HepG2 (cell line): Measurements from ENCODE around the gene FAM229B. TPM values are rescaled to one million over a fixed set of nuclear protein-coding genes. Genes with fewer than 3 reads are reported as not detected.

Source experiments
- ATAC-seq: fragments of 200-7000 bp; cut with Tn5 transposase; 3 replicates; pipeline ENCODE4 v1.9.1; 2020; ENCODE audit warnings: mild to moderate bottlenecking, moderate library complexity
- BruUV-seq: library from RNA; stranded (reverse); fragments of 400-500 nt; replicated peaks from 2 replicates; lab custom pipeline; 2021; lab: Mats Ljungman, UMichigan
- CTCF ChIA-PET: fragments of 300-600 bp; formaldehyde crosslinking; extraction: SDS; loops from one replicate; lab custom pipeline; 2021; ENCODE audit warnings: low total read pairs, inconsistent platforms, low intra/inter-chr PET ratio; lab: Yijun Ruan, JAX
- POLR2A ChIA-PET: fragments of 350-600 bp; sonication (Branson Sonifier 250); formaldehyde crosslinking; loops from one replicate; lab custom pipeline; 2020; ENCODE audit warnings: antibody characterized with exemption, inconsistent platforms; lab: Yijun Ruan, JAX
- DNase-seq: peaks from one replicate; pipeline ENCODE4 v3.0.0-alpha.2; 2015; ENCODE audit warnings: low spot score
- FAIRE-seq: peaks from 3 replicates; lab custom pipeline; 2011; peaks lifted over from hg19 to GRCh38; lab: Jason Lieb, UNC
- H2AFZ ChIP-seq: one replicate; pipeline ENCODE4 v1.6.1; 2011; ENCODE audit warnings: low read length, inconsistent platforms
- H3K27ac ChIP-seq: fragments of 300-600 bp; 3 replicates; pipeline ENCODE4 v1.8.0; 2011; ENCODE audit warnings: mixed run types, mild to moderate bottlenecking, mixed read lengths, low read length, inconsistent platforms; ENCODE audit not compliant: insufficient read depth; ENCODE audit errors: extremely low read length
- H3K27me3 ChIP-seq, 2 experiments: fragments of 200-600 bp in 1 of 2; 2 replicates in 1 of 2; 3 replicates in 1 of 2; pipeline versions ENCODE4 v1.6.0 to v1.8.0; 2011; ENCODE audit warnings: low read length in 2 of 2, mild to moderate bottlenecking in 2 of 2, moderate library complexity in 2 of 2, inconsistent platforms in 1 of 2; ENCODE audit not compliant: insufficient read depth in 2 of 2, control insufficient read depth in 1 of 2
- H3K36me3 ChIP-seq, 2 experiments: fragments of 200-600 bp in 1 of 2; replicated peaks in 1 of 2; 2 replicates in 1 of 2; 3 replicates in 1 of 2; pipeline versions ENCODE4 v1.5.1 to v1.8.0; 2011; ENCODE audit warnings: low read length in 2 of 2, inconsistent platforms in 1 of 2; ENCODE audit not compliant: insufficient read depth in 2 of 2, control insufficient read depth in 1 of 2
- H3K4me1 ChIP-seq: 2 replicates; pipeline ENCODE4 v1.5.1; 2012; ENCODE audit warnings: low read length, inconsistent platforms; ENCODE audit not compliant: insufficient read depth
- H3K4me2 ChIP-seq: 2 replicates; pipeline ENCODE4 v1.6.0; 2011; ENCODE audit warnings: low read depth, low read length, inconsistent platforms
- H3K4me3 ChIP-seq, 3 experiments: fragments of 200-600 bp in 1 of 3; sonication (generic), shearing (Covaris generic) in 1 of 3; replicated peaks in 1 of 3; 2 replicates each; pipeline ENCODE4 v1.5.1; 2011 to 2016; ENCODE audit warnings: low read length in 3 of 3, inconsistent platforms in 2 of 3, low read depth in 2 of 3, mild to moderate bottlenecking in 2 of 3, control low read depth in 1 of 3, mixed read lengths in 1 of 3; ENCODE audit not compliant: insufficient read depth in 1 of 3
- H3K79me2 ChIP-seq: one replicate; pipeline ENCODE4 v1.6.1; 2011; ENCODE audit warnings: low read length, inconsistent platforms; ENCODE audit not compliant: insufficient read depth
- H3K9ac ChIP-seq: 2 replicates; pipeline ENCODE4 v1.6.0; 2011; ENCODE audit warnings: mild to moderate bottlenecking, low read depth, low read length, inconsistent platforms; ENCODE audit not compliant: insufficient read depth
- H3K9me3 ChIP-seq: 2 replicates; pipeline ENCODE4 v1.5.1; 2012; ENCODE audit warnings: mild to moderate bottlenecking, low read length
- H4K20me1 ChIP-seq: 2 replicates; pipeline ENCODE4 v1.6.0; 2011; ENCODE audit warnings: inconsistent platforms, mild to moderate bottlenecking, low read length, moderate library complexity; ENCODE audit not compliant: insufficient read depth
- ARNTL ChIP-seq: sonication (generic); formaldehyde crosslinking; IDR thresholded peaks from 2 replicates; pipeline ENCODE4 v1.4.0; 2020; ENCODE audit warnings: mild to moderate bottlenecking, missing genetic modification reagents
- NR3C1 ChIP-seq: sonication (generic); formaldehyde crosslinking; IDR thresholded peaks from 2 replicates; pipeline ENCODE4 v1.4.0; 2020; ENCODE audit warnings: missing genetic modification reagents
- PLRG1 ChIP-seq: fragments of 450-650 bp; conservative IDR thresholded peaks from 2 replicates; pipeline ENCODE4 v1.6.1; 2016
- SRSF4 ChIP-seq: fragments of 200-400 bp; formaldehyde crosslinking; IDR thresholded peaks from one replicate; pipeline ENCODE4 v1.6.1; 2018; ENCODE audit warnings: mild to moderate bottlenecking, low read depth, low read length, moderate library complexity; ENCODE audit not compliant: poor library complexity, severe bottlenecking
- TARDBP ChIP-seq: sonication (generic); formaldehyde crosslinking; IDR thresholded peaks from 2 replicates; pipeline ENCODE4 v1.8.0; 2022; ENCODE audit warnings: mild to moderate bottlenecking, missing genetic modification reagents
- TCF7L2 ChIP-seq: IDR thresholded peaks from 2 replicates; pipeline ENCODE4 v1.6.1; 2011; ENCODE audit warnings: mild to moderate bottlenecking, low read depth, low read length, moderate library complexity
- ZNF24 ChIP-seq: fragments of 450-650 bp; IDR thresholded peaks from 2 replicates; pipeline ENCODE4 v1.6.1; 2017; ENCODE audit warnings: antibody characterized with exemption, mild to moderate bottlenecking
- WGBS: methylation state at CpG from one replicate; pipeline ENCODE4 v1.1.6; 2017; ENCODE audit warnings: low lambda C conversion rate; 5-methylcytosine and 5-hydroxymethylcytosine counted together
- in situ Hi-C: cut with HindIII; loops from 2 replicates; pipeline ENCODE4 v1.10.0; 2017; ENCODE audit warnings: low pct_unique_long_range_greater_than_20kb; ENCODE audit not compliant: extremely low pct_ligation_motif_present
- intact Hi-C: fragments of 100-400 bp; cut with micrococcal nuclease; formaldehyde crosslinking; loops from one replicate; pipeline ENCODE4 v1.10.0; 2022; ENCODE audit not compliant: unreplicated experiment
- polyA plus RNA-seq, 8 experiments: library from polyadenylated mRNA; depleted of rRNA in 3 of 8; stranded (reverse) in 7 of 8; unstranded in 1 of 8; fragments of >200 nt; fragmentation: Illumina TruSeq in 4 of 8; extraction: Trizol in 4 of 8; gene quantifications; 2 replicates each; pipeline versions ENCODE4 v1.2.1 to v1.2.3, GENCODE V29; 2011 to 2016; ENCODE audit warnings: low read depth in 4 of 8, missing spikeins in 1 of 8, mixed read lengths in 1 of 8; ENCODE audit not compliant: insufficient read depth in 1 of 8
- total RNA-seq, 5 experiments: library from RNA; depleted of rRNA; stranded (reverse); fragments of >200 nt; fragmentation: Illumina TruSeq; extraction: Trizol; gene quantifications; 2 replicates each; pipeline ENCODE4 v1.2.3, GENCODE V29; 2016; ENCODE audit warnings: low read depth in 1 of 5
- TF ChIP-seq, protein P1 (sequence below): sonication (generic); formaldehyde crosslinking; IDR thresholded peaks from 2 replicates; pipeline ENCODE4 v1.4.0; 2020; ENCODE audit warnings: missing genetic modification reagents
- TF ChIP-seq, protein P2 (sequence below): sonication (generic); formaldehyde crosslinking; IDR thresholded peaks from 2 replicates; pipeline ENCODE4 v1.4.0; 2020; ENCODE audit warnings: missing genetic modification reagents

Gene FAM229B
- total and polyA plus RNA-seq, 2 of the 13 experiments (the other 11 are each of a cell fraction or from before 2014, with no cell fraction given), result 11.3 to 19.5 TPM

DNA sequence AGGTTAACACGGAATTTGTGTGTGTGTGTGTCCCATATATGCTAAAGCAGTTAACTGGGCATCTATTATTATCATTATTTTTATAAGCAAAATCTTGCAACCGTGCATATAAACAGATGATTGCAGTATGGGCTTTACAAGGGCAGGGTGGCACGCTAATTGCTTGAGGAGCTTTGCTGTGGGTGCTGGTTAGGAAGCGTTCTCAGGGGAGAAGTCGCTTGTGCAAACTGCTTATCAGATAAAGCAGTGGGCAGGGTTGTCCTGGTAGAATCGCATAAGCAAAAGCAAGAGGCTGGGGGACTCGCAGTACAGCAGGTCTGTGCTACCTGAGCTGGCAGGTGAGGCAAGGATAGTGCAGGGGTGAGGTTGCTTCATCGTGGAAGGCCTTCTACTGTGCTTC, 43.2 kb upstream of the FAM229B start:
- H3K9ac ChIP-seq, result no peak overlapping the region
- CTCF ChIA-PET, result interaction anchor here (1.3 to 2.8 kb wide), 3 partner anchors 34 to 334 kb away, joined by 6 to 35 read pairs (median 12); no protein-coding TSS in a partner anchor
- POLR2A ChIA-PET, result no interaction called here
- no peak overlapping the region for H3K4me3 ChIP-seq
- H3K79me2 ChIP-seq, result no peaks in the 10 kb centered on the region
- FAIRE-seq (no peak), DNase-seq (no peak), ATAC-seq (no peak)
- no peak overlapping the region for H2AFZ ChIP-seq
- intact Hi-C loops, result no loop called here
- in situ Hi-C loops, result no loop called here
- H4K20me1 ChIP-seq, result no peaks in the 10 kb centered on the region
- H3K4me1 ChIP-seq, result peaks cover 6% of the 10 kb centered on the region; the same call in 1 of the 2 replicates
- no peaks in the 10 kb centered on the region for H3K9me3 ChIP-seq
- no TSS peak for BruUV-seq
- H3K27ac ChIP-seq, result no peak overlapping the region
- no peaks in the 10 kb centered on the region for H3K36me3 ChIP-seq
- 11% methylated on average over 8 of the region's 8 CpGs for WGBS
- no peak overlapping the region for H3K4me2 ChIP-seq
- TF ChIP-seq, protein P1, sequence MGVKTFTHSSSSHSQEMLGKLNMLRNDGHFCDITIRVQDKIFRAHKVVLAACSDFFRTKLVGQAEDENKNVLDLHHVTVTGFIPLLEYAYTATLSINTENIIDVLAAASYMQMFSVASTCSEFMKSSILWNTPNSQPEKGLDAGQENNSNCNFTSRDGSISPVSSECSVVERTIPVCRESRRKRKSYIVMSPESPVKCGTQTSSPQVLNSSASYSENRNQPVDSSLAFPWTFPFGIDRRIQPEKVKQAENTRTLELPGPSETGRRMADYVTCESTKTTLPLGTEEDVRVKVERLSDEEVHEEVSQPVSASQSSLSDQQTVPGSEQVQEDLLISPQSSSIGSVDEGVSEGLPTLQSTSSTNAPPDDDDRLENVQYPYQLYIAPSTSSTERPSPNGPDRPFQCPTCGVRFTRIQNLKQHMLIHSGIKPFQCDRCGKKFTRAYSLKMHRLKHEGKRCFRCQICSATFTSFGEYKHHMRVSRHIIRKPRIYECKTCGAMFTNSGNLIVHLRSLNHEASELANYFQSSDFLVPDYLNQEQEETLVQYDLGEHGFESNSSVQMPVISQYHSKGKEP (CRISPR knock-in tag), result no peak
- TF ChIP-seq, protein P2, sequence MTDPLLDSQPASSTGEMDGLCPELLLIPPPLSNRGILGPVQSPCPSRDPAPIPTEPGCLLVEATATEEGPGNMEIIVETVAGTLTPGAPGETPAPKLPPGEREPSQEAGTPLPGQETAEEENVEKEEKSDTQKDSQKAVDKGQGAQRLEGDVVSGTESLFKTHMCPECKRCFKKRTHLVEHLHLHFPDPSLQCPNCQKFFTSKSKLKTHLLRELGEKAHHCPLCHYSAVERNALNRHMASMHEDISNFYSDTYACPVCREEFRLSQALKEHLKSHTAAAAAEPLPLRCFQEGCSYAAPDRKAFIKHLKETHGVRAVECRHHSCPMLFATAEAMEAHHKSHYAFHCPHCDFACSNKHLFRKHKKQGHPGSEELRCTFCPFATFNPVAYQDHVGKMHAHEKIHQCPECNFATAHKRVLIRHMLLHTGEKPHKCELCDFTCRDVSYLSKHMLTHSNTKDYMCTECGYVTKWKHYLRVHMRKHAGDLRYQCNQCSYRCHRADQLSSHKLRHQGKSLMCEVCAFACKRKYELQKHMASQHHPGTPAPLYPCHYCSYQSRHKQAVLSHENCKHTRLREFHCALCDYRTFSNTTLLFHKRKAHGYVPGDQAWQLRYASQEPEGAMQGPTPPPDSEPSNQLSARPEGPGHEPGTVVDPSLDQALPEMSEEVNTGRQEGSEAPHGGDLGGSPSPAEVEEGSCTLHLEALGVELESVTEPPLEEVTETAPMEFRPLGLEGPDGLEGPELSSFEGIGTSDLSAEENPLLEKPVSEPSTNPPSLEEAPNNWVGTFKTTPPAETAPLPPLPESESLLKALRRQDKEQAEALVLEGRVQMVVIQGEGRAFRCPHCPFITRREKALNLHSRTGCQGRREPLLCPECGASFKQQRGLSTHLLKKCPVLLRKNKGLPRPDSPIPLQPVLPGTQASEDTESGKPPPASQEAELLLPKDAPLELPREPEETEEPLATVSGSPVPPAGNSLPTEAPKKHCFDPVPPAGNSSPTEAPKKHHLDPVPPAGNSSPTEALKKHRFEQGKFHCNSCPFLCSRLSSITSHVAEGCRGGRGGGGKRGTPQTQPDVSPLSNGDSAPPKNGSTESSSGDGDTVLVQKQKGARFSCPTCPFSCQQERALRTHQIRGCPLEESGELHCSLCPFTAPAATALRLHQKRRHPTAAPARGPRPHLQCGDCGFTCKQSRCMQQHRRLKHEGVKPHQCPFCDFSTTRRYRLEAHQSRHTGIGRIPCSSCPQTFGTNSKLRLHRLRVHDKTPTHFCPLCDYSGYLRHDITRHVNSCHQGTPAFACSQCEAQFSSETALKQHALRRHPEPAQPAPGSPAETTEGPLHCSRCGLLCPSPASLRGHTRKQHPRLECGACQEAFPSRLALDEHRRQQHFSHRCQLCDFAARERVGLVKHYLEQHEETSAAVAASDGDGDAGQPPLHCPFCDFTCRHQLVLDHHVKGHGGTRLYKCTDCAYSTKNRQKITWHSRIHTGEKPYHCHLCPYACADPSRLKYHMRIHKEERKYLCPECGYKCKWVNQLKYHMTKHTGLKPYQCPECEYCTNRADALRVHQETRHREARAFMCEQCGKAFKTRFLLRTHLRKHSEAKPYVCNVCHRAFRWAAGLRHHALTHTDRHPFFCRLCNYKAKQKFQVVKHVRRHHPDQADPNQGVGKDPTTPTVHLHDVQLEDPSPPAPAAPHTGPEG (CRISPR knock-in tag), result no peak
- TF ChIP-seq TARDBP (CRISPR knock-in tag) (no peak), NR3C1 (no peak), ZNF24 (no peak), TCF7L2 (no peak), PLRG1 (no peak), ARNTL (CRISPR knock-in tag) (no peak), SRSF4 (no peak)
- no peaks in the 10 kb centered on the region; a peak in 1 of 5 replicates for H3K27me3 ChIP-seq
